ENCODE data around the gene FGGY.

DNA sequence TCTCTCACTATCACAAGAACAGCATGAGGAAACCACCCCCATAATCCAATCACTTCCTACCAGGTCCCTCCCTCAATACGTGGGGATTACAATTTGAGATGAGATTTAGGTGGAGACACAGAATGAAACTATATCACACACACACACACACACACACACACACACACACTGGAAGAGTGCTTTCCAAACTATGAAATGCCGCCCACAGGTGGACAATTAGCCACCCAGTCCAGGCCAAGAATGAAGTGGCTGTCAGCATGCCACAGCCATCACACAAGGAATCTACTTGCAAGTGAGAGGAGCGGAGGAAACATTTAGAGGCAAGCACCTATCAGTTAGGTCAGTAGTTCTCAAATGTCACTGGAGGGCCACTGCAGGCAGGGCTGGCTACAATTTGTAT is 412.4 kb downstream of the FGGY start:
- no peak for TF ChIP-seq POLR2A (IDR thresholded peaks at IDR 0.05)
- TF ChIP-seq, protein P1, sequence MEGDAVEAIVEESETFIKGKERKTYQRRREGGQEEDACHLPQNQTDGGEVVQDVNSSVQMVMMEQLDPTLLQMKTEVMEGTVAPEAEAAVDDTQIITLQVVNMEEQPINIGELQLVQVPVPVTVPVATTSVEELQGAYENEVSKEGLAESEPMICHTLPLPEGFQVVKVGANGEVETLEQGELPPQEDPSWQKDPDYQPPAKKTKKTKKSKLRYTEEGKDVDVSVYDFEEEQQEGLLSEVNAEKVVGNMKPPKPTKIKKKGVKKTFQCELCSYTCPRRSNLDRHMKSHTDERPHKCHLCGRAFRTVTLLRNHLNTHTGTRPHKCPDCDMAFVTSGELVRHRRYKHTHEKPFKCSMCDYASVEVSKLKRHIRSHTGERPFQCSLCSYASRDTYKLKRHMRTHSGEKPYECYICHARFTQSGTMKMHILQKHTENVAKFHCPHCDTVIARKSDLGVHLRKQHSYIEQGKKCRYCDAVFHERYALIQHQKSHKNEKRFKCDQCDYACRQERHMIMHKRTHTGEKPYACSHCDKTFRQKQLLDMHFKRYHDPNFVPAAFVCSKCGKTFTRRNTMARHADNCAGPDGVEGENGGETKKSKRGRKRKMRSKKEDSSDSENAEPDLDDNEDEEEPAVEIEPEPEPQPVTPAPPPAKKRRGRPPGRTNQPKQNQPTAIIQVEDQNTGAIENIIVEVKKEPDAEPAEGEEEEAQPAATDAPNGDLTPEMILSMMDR (IDR thresholded peaks at IDR 0.05): no peak
